ENCODE results near the gene DHRS4.
"Not testable (repeated sequence)": the region's sequence is repeated elsewhere in the genome, so short reads cannot be mapped to it uniquely, and the experiment has no call there.

Gene DHRS4

DNA sequence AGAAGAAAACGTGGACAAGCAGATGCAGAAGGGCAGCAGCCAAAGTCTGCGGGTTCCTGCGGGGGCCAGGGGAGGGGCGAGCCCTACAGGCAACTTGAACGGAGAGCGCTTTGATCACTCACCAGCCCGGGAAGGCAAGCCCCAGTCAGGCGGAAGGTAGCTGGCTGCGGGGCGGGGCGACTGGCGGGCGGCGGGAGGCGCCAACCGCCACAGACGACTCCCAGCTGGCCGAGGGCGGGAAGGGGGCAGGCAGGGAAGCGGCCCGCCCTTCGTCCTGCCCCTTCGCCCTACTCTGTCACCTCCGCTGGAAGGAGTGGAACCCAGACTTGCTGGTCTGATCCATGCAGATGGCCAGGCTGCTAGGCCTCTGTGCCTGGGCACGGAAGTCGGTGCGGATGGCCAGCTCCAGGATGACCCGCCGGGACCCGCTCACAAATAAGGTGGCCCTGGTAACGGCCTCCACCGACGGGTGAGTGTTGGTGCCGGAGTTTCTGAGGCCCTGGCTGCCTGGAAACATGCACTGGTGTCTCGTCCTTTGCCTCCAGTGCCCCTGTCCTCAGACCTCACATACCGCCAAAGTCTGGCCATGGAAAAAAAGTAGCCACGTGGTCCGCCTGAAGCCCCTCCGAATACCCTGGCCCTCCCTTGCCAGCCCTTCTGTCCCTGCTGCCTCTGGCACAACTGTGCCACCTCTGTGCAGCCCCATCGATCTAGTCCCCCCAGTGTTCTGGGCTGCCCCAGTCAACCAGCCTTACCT lies 35.2 kb downstream of the DHRS4 start, which contains the start of gene DHRS4L2:
DHRS4L2 (plus strand) TSS at position 323 of the 757 bp plus-strand sequence; CDS start at position 342, 19 bp downstream.
- not testable (repeated sequence) for FAIRE-seq

GRCh38 chr14:23989734-23990445 lies 36.3 kb downstream of the DHRS4 start:
- FAIRE-seq = not testable (repeated sequence)

GRCh38 chr14:23990961-23991360 lies 37.4 kb downstream of the DHRS4 start:
- FAIRE-seq = not testable (repeated sequence)

GRCh38 chr14:23993042-23993441 lies 39.5 kb downstream of the DHRS4 start:
- not testable (repeated sequence) for FAIRE-seq

GRCh38 chr14:23996009-23996408 lies 42.4 kb downstream of the DHRS4 start:
- FAIRE-seq = not testable (repeated sequence)

DNA sequence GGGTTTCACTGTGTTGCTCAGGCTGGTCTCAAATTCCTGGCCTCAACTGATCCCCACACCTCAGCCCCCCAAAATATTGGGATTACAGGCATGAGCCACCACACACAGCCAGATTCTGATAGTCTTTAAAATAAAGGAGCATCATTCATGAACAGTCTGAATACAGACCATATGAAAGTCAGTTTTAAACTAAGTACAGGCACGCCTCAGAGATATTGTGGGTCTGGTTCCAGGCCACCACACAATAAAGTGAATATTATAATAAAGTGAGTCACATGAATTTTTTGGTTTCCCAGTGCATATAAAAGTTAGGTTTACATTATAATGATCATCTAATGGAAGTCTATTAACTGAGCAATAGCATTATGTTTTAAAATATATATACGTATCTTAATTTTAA lies 43.3 kb downstream of the DHRS4 start:
- not testable (repeated sequence) for FAIRE-seq

DNA sequence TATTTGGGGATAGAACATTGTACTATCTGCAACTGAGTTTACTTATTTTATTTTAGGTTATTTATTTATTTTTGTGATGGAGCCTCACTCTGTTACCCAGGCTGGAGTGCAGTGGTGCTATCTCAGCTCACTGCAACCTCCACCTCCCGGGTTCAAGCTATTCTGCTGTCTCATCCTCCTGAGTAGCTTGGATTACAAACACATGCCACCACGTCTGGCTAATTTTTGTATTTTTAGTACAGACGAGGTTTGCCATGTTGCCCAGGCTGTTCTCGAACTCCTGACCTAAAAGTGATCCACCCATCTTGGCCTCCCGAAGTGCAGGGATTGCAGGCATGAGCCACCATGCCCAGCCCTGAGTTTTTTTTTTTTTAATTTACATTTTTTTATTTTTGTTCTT lies 46.1 kb downstream of the DHRS4 start:
- FAIRE-seq = not testable (repeated sequence)

- not testable (repeated sequence) for FAIRE-seq
Measured at GRCh38 chr14:24001078-24001477, 47.5 kb downstream of the DHRS4 start.

- FAIRE-seq = not testable (repeated sequence)
Measured at GRCh38 chr14:24001679-24002078, 48.1 kb downstream of the DHRS4 start.

GRCh38 chr14:24006471-24006816 lies 52.9 kb downstream of the DHRS4 start:
- not testable (repeated sequence) for FAIRE-seq

GRCh38 chr14:24006817-24007652 lies 53.5 kb downstream of the DHRS4 start:
- not testable (repeated sequence) for FAIRE-seq

GRCh38 chr14:24011051-24011450 lies 57.5 kb downstream of the DHRS4 start:
- no peak for FAIRE-seq

DNA sequence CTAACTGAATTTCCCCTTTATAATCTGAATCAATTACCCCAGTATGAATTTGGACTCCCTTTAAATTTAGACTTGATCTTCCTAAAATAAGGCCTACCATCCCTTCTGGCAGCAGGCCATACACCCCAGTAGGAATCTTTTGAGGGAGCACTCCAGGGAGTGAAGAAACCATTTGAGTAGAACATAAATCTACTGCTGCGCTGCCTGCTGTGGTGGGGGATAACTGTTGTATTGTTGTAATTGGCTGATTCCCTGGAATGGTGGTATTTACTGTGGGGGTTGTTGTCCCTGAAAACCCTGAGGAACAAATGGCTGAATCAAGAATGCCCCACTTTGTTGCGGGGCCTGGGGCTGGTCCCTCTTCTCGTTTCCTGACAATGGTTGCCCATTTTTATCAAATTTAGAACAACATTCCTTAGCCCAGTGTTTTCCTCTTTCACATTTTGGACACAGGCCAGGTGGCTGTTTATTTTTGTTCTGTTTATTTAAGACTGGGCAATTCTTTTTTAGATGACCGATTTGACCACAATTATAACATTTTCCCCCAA lies 59.2 kb downstream of the DHRS4 start:
- not testable (repeated sequence) for FAIRE-seq

DNA sequence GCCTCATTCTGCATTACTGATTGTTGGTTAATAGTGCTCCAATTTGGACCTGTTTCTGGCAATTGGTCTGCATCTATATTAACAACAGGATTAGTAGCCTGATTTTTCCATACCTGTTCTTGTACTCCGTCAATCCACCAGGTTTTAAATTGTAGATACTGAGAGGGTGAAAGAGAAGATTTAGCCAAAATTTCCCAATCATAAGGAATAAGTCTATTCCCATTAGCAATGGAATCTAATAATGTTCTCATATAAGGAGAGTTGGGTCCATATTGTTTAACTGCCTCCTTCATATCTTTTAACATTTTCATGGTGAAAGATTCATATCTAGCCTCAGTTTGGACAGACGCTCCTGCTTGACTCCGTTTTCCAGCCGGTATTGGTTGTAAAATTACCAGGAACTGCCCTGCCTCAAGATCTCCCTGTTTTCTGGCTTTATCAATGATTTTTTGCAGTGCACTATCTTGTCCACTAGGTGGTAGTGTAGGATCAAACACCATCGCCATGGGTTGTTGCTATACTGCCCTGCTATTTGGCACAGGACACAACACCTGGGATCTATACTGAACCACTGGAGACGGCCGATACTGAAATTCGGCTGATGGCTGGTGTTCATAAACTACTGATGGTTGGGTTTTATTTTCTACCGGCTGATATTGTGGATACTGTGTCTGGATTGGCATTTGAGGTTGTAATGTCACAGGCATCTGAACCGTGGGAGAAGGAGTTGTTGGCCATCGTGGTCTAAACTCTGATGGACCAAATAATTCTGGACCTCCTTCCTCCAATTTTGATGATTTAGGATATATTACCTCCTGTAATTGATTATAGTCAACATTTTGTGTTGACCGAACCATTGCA lies 60.3 kb downstream of the DHRS4 start:
- FAIRE-seq = no peak

GRCh38 chr14:24015745-24016144 lies 62.2 kb downstream of the DHRS4 start:
- FAIRE-seq = not testable (repeated sequence)

All from colon (tissue), 2 donors.